Muscle layer of colon (tissue), 2 donors: ENCODE data around the gene TNRC6C.
"Not testable (repeated sequence)": the region's sequence is repeated elsewhere in the genome, so short reads cannot be mapped to it uniquely, and the experiment has no call there.

Source experiments
- H3K27ac ChIP-seq: one replicate; pipeline ENCODE4 v1.7.0; 2013; ENCODE audit warnings: low read depth, mild to moderate bottlenecking, low read length, moderate library complexity
- H3K27me3 ChIP-seq, 2 donors: one replicate each; pipeline ENCODE4 v1.7.0; 2013; ENCODE audit warnings: low read length in 2 of 2, mild to moderate bottlenecking in 2 of 2; ENCODE audit not compliant: insufficient read depth in 2 of 2, control insufficient read depth in 1 of 2
- H3K36me3 ChIP-seq: one replicate; pipeline ENCODE4 v1.7.0; 2013; ENCODE audit warnings: mild to moderate bottlenecking, low read length; ENCODE audit not compliant: insufficient read depth
- H3K4me1 ChIP-seq: one replicate; pipeline ENCODE4 v1.7.0; 2013; ENCODE audit warnings: mild to moderate bottlenecking, low read length; ENCODE audit not compliant: insufficient read depth
- H3K4me3 ChIP-seq, 2 donors: one replicate each; pipeline ENCODE4 v1.7.0; 2013; ENCODE audit warnings: low read length in 2 of 2, low read depth in 1 of 2, mild to moderate bottlenecking in 1 of 2, moderate library complexity in 1 of 2
- H3K9ac ChIP-seq: one replicate; pipeline ENCODE4 v1.7.0; 2013; ENCODE audit warnings: low read length
- H3K9me3 ChIP-seq: one replicate; pipeline ENCODE4 v1.7.0; 2013; ENCODE audit warnings: mild to moderate bottlenecking, low read length
- donor health status: abdominal sarcoma.
- donor health status: Adenocarcinoma of cecum.

The TNRC6C gene

GRCh38 chr17:78081551-78081950 is 123.0 kb downstream of the TNRC6C start:
- no peaks in the 10 kb centered on the region for H3K9me3 ChIP-seq
- no peaks in the 10 kb centered on the region for H3K27me3 ChIP-seq
- H3K27ac ChIP-seq, result no peak overlapping the region
- no peak overlapping the region for H3K4me3 ChIP-seq
- H3K4me1 ChIP-seq, result no peaks in the 10 kb centered on the region
- no peak overlapping the region for H3K9ac ChIP-seq
- H3K36me3 ChIP-seq, result peaks cover 40% of the 10 kb centered on the region

- not testable (repeated sequence) for H3K27me3 ChIP-seq, H3K9me3 ChIP-seq, H3K4me3 ChIP-seq, H3K4me1 ChIP-seq, H3K9ac ChIP-seq, H3K27ac ChIP-seq
- H3K36me3 ChIP-seq, result peaks cover 38% of the 10 kb centered on the region
Measured at GRCh38 chr17:78082355-78082872, 123.9 kb downstream of the TNRC6C start.

- Histone ChIP-seq H3K36me3 (peaks cover 38% of the 10 kb centered on the region), H3K4me1 (no peaks in the 10 kb centered on the region), H3K27ac (no peak overlapping the region), H3K4me3 (no peak overlapping the region), H3K9ac (no peak overlapping the region), H3K27me3 (no peaks in the 10 kb centered on the region), H3K9me3 (no peaks in the 10 kb centered on the region)
Measured at GRCh38 chr17:78082988-78083387, 124.5 kb downstream of the TNRC6C start.

GRCh38 chr17:78086740-78087139 is 128.2 kb downstream of the TNRC6C start:
- Histone ChIP-seq H3K9me3 (no peaks in the 10 kb centered on the region), H3K27me3 (no peaks in the 10 kb centered on the region), H3K36me3 (peaks cover 69% of the 10 kb centered on the region), H3K9ac (no peak overlapping the region), H3K4me1 (no peaks in the 10 kb centered on the region), H3K27ac (no peak overlapping the region), H3K4me3 (no peak overlapping the region)

- H3K9ac ChIP-seq, result no peak overlapping the region
- no peak overlapping the region for H3K4me3 ChIP-seq
- H3K36me3 ChIP-seq, result peaks cover 81% of the 10 kb centered on the region
- no peaks in the 10 kb centered on the region for H3K27me3 ChIP-seq
- no peak overlapping the region for H3K27ac ChIP-seq
- H3K4me1 ChIP-seq, result no peaks in the 10 kb centered on the region
- no peaks in the 10 kb centered on the region for H3K9me3 ChIP-seq
Measured at GRCh38 chr17:78088529-78088928, 130.0 kb downstream of the TNRC6C start.

GRCh38 chr17:78089576-78090281 is 131.2 kb downstream of the TNRC6C start:
- Histone ChIP-seq H3K27me3 (no peaks in the 10 kb centered on the region), H3K36me3 (peaks cover 88% of the 10 kb centered on the region), H3K4me1 (no peaks in the 10 kb centered on the region), H3K9ac (no peak overlapping the region), H3K9me3 (no peaks in the 10 kb centered on the region), H3K27ac (no peak overlapping the region), H3K4me3 (no peak overlapping the region)

GRCh38 chr17:78092794-78093324 is 134.4 kb downstream of the TNRC6C start:
- H3K4me3 ChIP-seq, result no peak overlapping the region
- no peaks in the 10 kb centered on the region for H3K9me3 ChIP-seq
- H3K36me3 ChIP-seq, result peaks cover 93% of the 10 kb centered on the region
- no peaks in the 10 kb centered on the region for H3K4me1 ChIP-seq
- no peaks in the 10 kb centered on the region for H3K27me3 ChIP-seq
- no peak overlapping the region for H3K9ac ChIP-seq
- no peak overlapping the region for H3K27ac ChIP-seq

GRCh38 chr17:78095035-78095434 is 136.5 kb downstream of the TNRC6C start:
- Histone ChIP-seq H3K27ac (no peak overlapping the region), H3K4me3 (no peak overlapping the region), H3K4me1 (no peaks in the 10 kb centered on the region), H3K9ac (no peak overlapping the region), H3K9me3 (no peaks in the 10 kb centered on the region), H3K36me3 (peaks cover 90% of the 10 kb centered on the region), H3K27me3 (no peaks in the 10 kb centered on the region)

- H3K27ac ChIP-seq, result no peak overlapping the region
- no peak overlapping the region for H3K9ac ChIP-seq
- H3K27me3 ChIP-seq, result no peaks in the 10 kb centered on the region
- no peak overlapping the region for H3K4me3 ChIP-seq
- peaks cover 81% of the 10 kb centered on the region for H3K36me3 ChIP-seq
- H3K4me1 ChIP-seq, result no peaks in the 10 kb centered on the region
- no peaks in the 10 kb centered on the region for H3K9me3 ChIP-seq
Measured at GRCh38 chr17:78096093-78096492, 137.6 kb downstream of the TNRC6C start.

- no peak overlapping the region for H3K27ac ChIP-seq
- peaks cover 5% of the 10 kb centered on the region for H3K4me1 ChIP-seq
- no peak overlapping the region for H3K4me3 ChIP-seq
- no peak overlapping the region for H3K9ac ChIP-seq
- peaks cover 65% of the 10 kb centered on the region for H3K36me3 ChIP-seq
- H3K9me3 ChIP-seq, result no peaks in the 10 kb centered on the region
- no peaks in the 10 kb centered on the region for H3K27me3 ChIP-seq
Measured at GRCh38 chr17:78101112-78101511, 142.6 kb downstream of the TNRC6C start.

- no peak overlapping the region for H3K4me3 ChIP-seq
- peaks cover 61% of the 10 kb centered on the region for H3K36me3 ChIP-seq
- no peaks in the 10 kb centered on the region for H3K27me3 ChIP-seq
- no peaks in the 10 kb centered on the region for H3K9me3 ChIP-seq
- H3K27ac ChIP-seq, result no peak overlapping the region
- H3K9ac ChIP-seq, result no peak overlapping the region
- H3K4me1 ChIP-seq, result peaks cover 5% of the 10 kb centered on the region
Measured at GRCh38 chr17:78101542-78101941, 143.0 kb downstream of the TNRC6C start.

GRCh38 chr17:78103311-78103710 is 144.8 kb downstream of the TNRC6C start:
- Histone ChIP-seq H3K4me1 (peaks cover 5% of the 10 kb centered on the region), H3K36me3 (peaks cover 45% of the 10 kb centered on the region), H3K4me3 (no peak overlapping the region), H3K27me3 (no peaks in the 10 kb centered on the region), H3K9me3 (no peaks in the 10 kb centered on the region), H3K27ac (no peak overlapping the region), H3K9ac (no peak overlapping the region)
